Neural progenitor cell (in vitro differentiated cells): ENCODE results near the gene TOR3A.

Source experiments
- EZH2 ChIP-seq: fragments of 200-600 bp; sonication (generic); IDR thresholded peaks from 2 replicates; pipeline ENCODE4 v1.6.1; 2017; ENCODE audit warnings: antibody characterized with exemption, mild to moderate bottlenecking, moderate library complexity
- EZH2phosphoT487 ChIP-seq: fragments of 200-600 bp; sonication (generic); IDR thresholded peaks from 2 replicates; pipeline ENCODE4 v1.6.1; 2017; ENCODE audit warnings: antibody characterized with exemption
- TF ChIP-seq, protein P1 (sequence below): fragments of 200-600 bp; sonication (generic); IDR thresholded peaks from 2 replicates; pipeline ENCODE4 v1.5.1; 2017; ENCODE audit warnings: antibody characterized with exemption, mild to moderate bottlenecking

DNA sequence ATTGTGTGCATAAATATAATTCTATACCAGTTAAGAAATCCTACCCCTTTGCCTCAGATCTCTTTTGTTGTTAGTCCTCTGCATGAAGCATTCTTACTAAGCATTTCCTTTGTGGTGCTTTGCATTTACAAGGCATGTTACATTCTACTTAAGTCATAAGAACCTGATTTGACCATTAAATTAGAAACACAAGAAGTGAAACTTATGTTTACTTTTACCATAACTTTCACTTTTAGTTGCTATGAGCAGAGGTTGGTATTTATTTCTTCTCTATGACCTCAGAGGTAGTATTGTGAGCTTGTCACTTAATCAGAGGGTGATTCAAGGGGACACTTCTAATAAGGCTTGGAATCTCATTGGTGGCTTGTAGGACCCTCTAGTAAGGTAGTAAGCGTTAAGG is 47.1 kb upstream of the TOR3A start:
- TF ChIP-seq, protein P1, sequence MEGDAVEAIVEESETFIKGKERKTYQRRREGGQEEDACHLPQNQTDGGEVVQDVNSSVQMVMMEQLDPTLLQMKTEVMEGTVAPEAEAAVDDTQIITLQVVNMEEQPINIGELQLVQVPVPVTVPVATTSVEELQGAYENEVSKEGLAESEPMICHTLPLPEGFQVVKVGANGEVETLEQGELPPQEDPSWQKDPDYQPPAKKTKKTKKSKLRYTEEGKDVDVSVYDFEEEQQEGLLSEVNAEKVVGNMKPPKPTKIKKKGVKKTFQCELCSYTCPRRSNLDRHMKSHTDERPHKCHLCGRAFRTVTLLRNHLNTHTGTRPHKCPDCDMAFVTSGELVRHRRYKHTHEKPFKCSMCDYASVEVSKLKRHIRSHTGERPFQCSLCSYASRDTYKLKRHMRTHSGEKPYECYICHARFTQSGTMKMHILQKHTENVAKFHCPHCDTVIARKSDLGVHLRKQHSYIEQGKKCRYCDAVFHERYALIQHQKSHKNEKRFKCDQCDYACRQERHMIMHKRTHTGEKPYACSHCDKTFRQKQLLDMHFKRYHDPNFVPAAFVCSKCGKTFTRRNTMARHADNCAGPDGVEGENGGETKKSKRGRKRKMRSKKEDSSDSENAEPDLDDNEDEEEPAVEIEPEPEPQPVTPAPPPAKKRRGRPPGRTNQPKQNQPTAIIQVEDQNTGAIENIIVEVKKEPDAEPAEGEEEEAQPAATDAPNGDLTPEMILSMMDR, result no peak
- TF ChIP-seq EZH2phosphoT487 (no peak), EZH2 (no peak)
